ENCODE data around the gene SLC2A2.
"Not testable (repeated sequence)": the region's sequence is repeated elsewhere in the genome, so short reads cannot be mapped to it uniquely, and the experiment has no call there.

Gene SLC2A2

DNA sequence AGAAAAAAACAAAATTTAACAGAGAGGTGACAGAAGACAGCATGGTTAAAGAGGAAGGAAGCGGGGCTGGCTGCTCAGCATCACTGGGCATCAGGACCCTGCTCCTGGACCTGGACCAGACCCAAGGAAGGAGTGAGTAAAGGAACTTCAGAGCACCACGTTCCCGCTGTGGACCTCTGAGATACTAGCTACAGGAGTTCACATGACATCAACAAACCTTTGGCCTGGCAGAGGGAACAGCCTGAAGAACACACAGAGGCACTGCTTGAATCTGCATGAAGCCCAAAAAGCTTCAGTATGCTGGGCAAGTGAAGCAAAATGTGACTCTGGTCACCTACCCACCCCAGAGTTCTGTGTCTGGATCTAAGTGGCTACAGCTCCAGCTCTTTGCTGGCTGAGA, 38.1 kb downstream of the SLC2A2 start:
- no peak for DNase-seq (ENCODE audit: low read depth)

GRCh38 chr3:170985304-170985703, 41.2 kb downstream of the SLC2A2 start:
- no peak for DNase-seq (ENCODE audit: low read depth)

- no peak for DNase-seq (ENCODE audit: low read depth)
These were observed 43.8 kb downstream of the SLC2A2 start for GRCh38 chr3:170982733-170983132.

DNA sequence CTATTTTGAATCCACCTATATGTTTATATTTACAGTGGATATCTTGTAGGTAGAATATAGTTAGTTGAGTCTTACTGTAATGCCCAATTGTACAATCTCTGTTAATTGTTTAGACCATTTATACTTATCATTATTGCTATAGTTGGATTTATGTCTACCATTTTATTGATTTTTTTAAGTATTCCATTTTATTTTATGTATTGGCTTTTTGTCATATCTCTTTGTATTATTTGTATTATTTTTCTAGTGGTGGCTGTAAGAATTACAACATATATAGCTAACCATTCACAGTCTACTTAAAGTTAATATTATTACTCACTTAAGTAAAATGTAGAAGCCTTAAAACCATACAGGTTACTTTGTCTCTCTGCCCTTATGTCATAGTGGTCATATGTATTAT, 46.1 kb downstream of the SLC2A2 start:
- no peak for DNase-seq (ENCODE audit: low read depth)

DNA sequence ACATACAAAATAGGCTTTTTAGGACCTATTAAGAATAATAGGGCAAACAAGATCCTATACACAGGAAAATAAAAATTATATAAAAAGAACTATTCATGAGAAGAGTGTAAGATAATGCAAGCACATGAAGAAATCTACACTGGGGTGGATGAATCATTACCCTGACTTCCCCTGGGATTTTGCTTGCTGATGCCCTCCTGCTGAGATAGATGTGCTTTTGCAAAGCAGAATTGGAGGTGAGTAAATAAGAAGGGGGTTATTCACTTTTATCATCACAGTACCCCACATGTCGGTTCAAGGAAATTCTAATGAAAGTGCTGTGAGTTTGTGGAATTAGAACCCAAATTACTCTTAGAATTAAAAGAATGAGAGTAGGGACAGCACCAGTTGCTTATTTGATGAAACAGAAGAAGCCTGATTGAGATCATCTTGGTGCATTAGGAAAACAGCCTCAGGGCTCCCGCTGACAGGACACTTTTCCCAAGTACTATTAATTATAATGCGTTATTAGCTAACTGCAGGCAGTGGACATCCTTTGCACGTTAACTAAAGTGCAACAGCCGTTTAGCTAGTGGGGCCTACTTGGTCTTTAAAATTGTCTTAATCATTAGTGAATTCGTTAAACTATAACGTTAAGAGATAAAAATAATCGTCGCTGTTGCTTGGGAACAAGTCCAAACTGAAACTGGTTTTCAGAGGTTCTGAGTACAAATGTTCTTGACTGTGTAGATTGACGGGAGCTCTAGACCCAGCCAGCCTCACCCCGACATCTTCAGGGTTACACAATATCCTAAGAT, 48.4 kb downstream of the SLC2A2 start:
- DNase-seq (ENCODE audit: low read depth) = peak; percentile 58

DNA sequence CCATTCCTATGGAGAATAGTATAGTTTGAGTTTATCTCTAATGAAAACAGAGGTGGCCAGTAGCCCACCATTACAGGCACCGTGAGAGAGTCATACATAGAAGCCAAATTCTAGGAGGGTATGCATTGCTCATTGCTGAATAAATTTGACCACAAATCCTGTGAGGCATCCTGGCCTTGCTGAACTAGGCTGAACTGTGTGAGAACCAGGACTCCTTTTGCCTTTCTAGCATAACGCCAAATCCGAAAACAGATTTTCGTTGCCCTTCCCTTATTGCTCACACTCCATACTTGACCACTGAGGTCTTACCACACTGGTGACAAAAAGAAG, 50.4 kb downstream of the SLC2A2 start:
- no peak for DNase-seq (ENCODE audit: low read depth)

DNA sequence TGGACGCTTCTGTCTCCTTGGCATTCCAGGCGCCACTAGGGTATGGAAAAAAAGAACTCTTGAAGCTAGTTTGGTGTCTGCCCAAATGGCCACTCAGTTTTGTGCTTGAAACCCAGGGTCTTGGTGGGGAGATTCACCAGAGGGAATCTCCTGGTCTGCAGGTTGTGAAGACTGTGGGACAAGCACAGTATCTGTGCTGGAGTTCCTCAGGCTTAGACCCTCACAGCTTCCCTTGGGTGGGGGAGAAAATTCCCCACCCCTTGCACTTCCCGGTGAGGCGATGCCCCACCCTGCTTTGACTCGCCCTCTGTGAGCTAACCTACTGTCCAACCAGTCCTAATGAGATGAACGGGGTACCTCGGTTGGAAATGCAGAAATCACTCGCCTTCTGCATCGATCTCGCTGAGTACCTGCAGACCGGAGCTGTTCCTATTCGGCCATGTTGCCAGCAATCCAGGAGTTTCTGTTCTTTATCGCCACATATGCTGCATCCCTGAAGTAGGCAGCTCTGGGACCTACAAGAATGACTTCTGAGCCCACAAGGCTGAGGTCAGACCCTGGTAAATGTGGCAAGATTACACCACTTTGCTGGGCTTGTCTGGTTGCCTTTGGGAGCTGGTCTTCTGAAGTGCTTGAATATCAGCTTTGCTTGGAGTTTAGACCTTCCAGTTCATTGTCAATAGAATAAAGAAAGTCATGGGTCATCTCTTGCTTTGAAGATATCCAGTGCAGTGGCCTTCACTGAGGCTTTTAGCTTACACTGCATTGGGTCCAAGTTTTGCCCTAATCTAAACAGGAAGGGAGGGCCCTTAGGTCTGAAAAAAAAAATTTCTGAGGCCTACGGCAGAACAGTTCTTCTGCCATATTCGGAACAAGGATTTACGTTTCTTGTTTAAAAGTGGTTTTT, 51.0 kb downstream of the SLC2A2 start:
- no peak for DNase-seq (ENCODE audit: low read depth)

GRCh38 chr3:170974872-170975271, 51.6 kb downstream of the SLC2A2 start:
- DNase-seq (ENCODE audit: low read depth) = no peak

DNA sequence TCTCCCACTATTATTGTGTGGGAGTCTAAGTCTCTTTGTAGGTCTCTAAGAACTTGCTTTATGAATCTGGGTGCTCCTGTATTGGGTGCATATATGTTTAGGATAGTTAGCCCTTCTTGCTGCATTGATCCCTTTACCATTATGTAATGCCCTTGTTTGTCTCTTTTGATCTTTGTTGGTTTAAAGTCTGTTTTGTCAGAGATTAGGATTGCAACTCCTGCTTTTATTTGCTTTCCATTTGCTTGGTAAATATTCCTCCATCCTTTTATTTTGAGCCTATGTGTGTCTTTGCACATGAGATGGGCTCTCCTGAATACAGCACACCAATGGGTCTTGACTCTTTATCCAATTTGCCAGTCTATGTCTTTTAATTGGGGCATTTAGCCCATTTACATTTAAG, 53.6 kb downstream of the SLC2A2 start:
- not testable (repeated sequence) for DNase-seq (ENCODE audit: low read depth)

GRCh38 chr3:170967126-170967525, 59.4 kb downstream of the SLC2A2 start:
- no peak for DNase-seq (ENCODE audit: low read depth)

DNA sequence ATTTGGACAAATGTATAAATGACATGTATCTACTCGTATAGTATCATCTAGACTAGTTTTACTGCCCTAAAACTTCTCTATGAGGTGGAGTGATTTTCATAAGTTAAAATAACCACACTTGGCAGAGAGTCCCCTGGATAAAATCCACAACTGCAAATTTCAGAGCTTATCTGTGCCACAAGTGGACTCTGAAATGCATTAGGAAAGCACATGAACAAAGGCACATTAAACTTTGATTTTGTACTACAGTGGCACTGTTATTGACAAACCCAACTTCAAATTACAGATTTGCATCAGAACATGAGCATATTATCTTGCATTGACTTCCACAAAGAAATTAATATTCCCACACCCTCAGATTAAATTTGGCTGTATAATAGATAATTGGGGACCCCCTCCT, 60.0 kb downstream of the SLC2A2 start:
- no peak for DNase-seq (ENCODE audit: low read depth)

GRCh38 chr3:170962411-170962810, 64.1 kb downstream of the SLC2A2 start:
- no peak for DNase-seq (ENCODE audit: low read depth)

- peak; percentile 58 for DNase-seq (ENCODE audit: low read depth)
These were observed 64.7 kb downstream of the SLC2A2 start for GRCh38 chr3:170961616-170962400.

DNA sequence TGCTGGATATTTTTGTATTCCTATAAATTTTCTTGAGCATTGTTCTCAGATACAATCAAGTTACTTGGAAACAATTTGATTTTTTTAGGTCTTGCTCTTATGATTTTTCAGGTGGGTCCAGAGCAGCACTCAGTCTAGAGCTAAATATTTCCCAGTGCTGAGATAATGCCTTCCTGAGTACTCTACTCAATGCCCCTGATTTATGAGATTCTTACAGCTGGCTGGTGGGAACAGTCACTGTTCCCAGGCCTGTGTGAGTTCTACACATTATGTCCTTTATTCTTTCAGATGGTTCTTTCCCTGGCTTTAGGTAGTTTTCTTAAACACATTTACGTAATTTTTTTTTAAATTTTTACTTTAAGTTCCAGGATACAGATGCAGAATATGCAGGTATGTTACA, 67.1 kb downstream of the SLC2A2 start:
- DNase-seq (ENCODE audit: low read depth) = no peak

GRCh38 chr3:170956647-170957046, 69.9 kb downstream of the SLC2A2 start:
- no peak for DNase-seq (ENCODE audit: low read depth)

DNA sequence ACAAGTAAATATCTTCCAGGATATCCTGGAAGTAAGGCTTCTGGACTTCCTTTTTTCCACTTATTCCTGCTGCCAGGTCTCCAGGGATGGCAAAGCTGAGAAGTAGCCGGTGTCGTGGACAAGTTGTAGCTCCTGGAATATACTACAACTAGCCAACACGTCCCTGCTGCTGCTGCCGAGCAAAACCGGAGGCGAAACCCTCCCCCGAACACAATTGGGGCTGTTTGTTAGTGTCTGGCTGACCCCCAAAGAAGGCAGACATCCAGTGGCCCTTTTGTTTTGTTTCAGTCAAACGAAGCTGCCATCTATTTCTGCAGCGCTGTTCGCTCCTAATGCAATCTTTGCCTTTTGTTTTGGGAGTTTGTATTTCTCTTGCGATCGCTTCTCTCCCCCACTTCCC, 72.8 kb downstream of the SLC2A2 start:
- DNase-seq (ENCODE audit: low read depth) = no peak

GRCh38 chr3:170953229-170953628, 73.3 kb downstream of the SLC2A2 start:
- DNase-seq (ENCODE audit: low read depth) = no peak

GRCh38 chr3:170949211-170949610, 77.3 kb downstream of the SLC2A2 start:
- no peak for DNase-seq (ENCODE audit: low read depth)

GRCh38 chr3:170947018-170947769, 79.3 kb downstream of the SLC2A2 start:
- DNase-seq (ENCODE audit: low read depth) = no peak

Data from EH (cell line).